SK-N-MC (cell line): ENCODE measurements around the gene ABL2.

Experiments used
- EZH2 ChIP-seq: fragments of 200-600 bp; sonication (generic); IDR thresholded peaks from one replicate; pipeline ENCODE4 v1.6.1; 2017; ENCODE audit warnings: antibody characterized with exemption
- POLR2AphosphoS5 ChIP-seq: IDR thresholded peaks from 2 replicates; pipeline ENCODE4 v1.6.1; 2012; ENCODE audit warnings: mild to moderate bottlenecking, low read depth, low read length, borderline replicate concordance

DNA sequence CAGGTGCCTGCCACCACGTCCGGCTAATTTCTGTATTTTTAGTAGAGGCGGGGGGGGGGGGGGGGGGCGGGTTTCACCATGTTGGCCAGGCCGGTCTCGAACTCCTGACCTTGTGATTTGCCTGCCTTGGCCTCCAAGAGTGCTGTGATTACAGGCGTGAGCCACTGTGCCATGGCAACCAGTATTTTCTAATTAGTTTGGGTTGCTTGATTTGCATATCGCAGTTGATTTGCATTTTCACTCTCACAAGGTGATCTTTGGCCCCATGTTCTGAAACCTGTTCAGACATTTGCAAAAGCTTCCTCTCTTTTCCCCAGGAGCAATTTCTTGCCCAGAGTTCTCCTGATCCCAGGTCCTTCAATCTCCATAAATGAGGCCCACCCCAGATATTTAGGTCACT is 145.9 kb downstream of the ABL2 start:
- TF ChIP-seq EZH2 (no peak), POLR2AphosphoS5 (no peak)
